ENCODE measurements around the gene MARCHF9. TPM values are rescaled to one million over a fixed set of nuclear protein-coding genes. Genes with fewer than 3 reads are reported as not detected.

The MARCHF9 gene
- 5.8 and 6.6 TPM in 2 replicates for total RNA-seq

GRCh38 chr12:57754411-57755193, at the start of gene MARCHF9:
Gene MARCHF9 (plus strand): TSS chr12:57755103. CDS start chr12:57755529, 426 bp downstream.

GRCh38 chr12:57738661-57739237, 16.2 kb upstream of the MARCHF9 start, which contains the start of gene AGAP2:
Gene AGAP2 (minus strand): TSS chr12:57738742. CDS start chr12:57738246, 496 bp downstream.

GRCh38 chr12:57744777-57745484, 10.0 kb upstream of the MARCHF9 start, which contains the start of gene TSPAN31:
Gene TSPAN31 (plus strand): TSS chr12:57745039. CDS start chr12:57745155, 116 bp downstream.

GRCh38 chr12:57751788-57752667, 2.9 kb upstream of the MARCHF9 start, which contains the start of gene CDK4:
Gene CDK4 (minus strand): TSS chr12:57752310. CDS start chr12:57751717, 593 bp downstream.

GRCh38 chr12:57766464-57767304, 11.8 kb downstream of the MARCHF9 start, which contains the start of gene CYP27B1:
Gene CYP27B1 (minus strand): TSS chr12:57767078. CDS start chr12:57767041, 37 bp downstream.

GRCh38 chr12:57771873-57772428, 17.0 kb downstream of the MARCHF9 start, which contains the start of gene METTL1:
Gene METTL1 (minus strand): TSS chr12:57772105. CDS start chr12:57772083, 22 bp downstream.

GRCh38 chr12:57772429-57773322, 17.8 kb downstream of the MARCHF9 start, which contains the start of gene EEF1AKMT3:
Gene EEF1AKMT3 (plus strand): TSS chr12:57772614. CDS start chr12:57772725, 111 bp downstream.

GRCh38 chr12:57782608-57783465, 27.9 kb downstream of the MARCHF9 start, which contains the start of gene TSFM:
Gene TSFM (plus strand): TSS chr12:57782787. CDS start chr12:57782802, 15 bp downstream.

Other genes starting within 250 kb of the MARCHF9 start
- gene DDIT3, start 234.6 kb upstream of the MARCHF9 start, total RNA-seq = 36.1 and 51.7 TPM in 2 replicates
- gene MBD6, start 232.3 kb upstream of the MARCHF9 start, total RNA-seq = 4.2 and 9.2 TPM in 2 replicates
- 77.5 and 94.4 TPM in 2 replicates for gene DCTN2, start 207.9 kb upstream of the MARCHF9 start, total RNA-seq
- gene KIF5A, start 205.1 kb upstream of the MARCHF9 start, total RNA-seq = 0.06 and 0.26 TPM in 2 replicates
- gene PIP4K2C, start 163.9 kb upstream of the MARCHF9 start, total RNA-seq = 13.5 and 18.1 TPM in 2 replicates
- gene DTX3, start 150.3 kb upstream of the MARCHF9 start, total RNA-seq = 13.2 and 15.7 TPM in 2 replicates
- gene ARHGEF25, start 143.7 kb upstream of the MARCHF9 start, total RNA-seq = 16.8 and 18.8 TPM in 2 replicates
- 1.5 and 2.6 TPM in 2 replicates for gene B4GALNT1, start 121.9 kb upstream of the MARCHF9 start, total RNA-seq
- 220 and 268 TPM in 2 replicates for gene OS9, start 61.0 kb upstream of the MARCHF9 start, total RNA-seq
- 0.13 and 0.19 TPM in 2 replicates for gene AGAP2, start 16.4 kb upstream of the MARCHF9 start, total RNA-seq
- 58.3 and 67.4 TPM in 2 replicates for gene TSPAN31, start 10.1 kb upstream of the MARCHF9 start, total RNA-seq
- gene CDK4, start 2.8 kb upstream of the MARCHF9 start, total RNA-seq = 145 and 155 TPM in 2 replicates
- 0.19 and 0.40 TPM in 2 replicates for gene CYP27B1, start 12.0 kb downstream of the MARCHF9 start, total RNA-seq
- 3.6 and 5.5 TPM in 2 replicates for gene METTL1, start 17.0 kb downstream of the MARCHF9 start, total RNA-seq
- gene EEF1AKMT3, start 17.5 kb downstream of the MARCHF9 start, total RNA-seq = 5.2 and 5.4 TPM in 2 replicates
- 16.6 and 17.2 TPM in 2 replicates for gene TSFM, start 27.7 kb downstream of the MARCHF9 start, total RNA-seq
- 2.4 and 4.6 TPM in 2 replicates for gene AVIL, start 63.6 kb downstream of the MARCHF9 start, total RNA-seq
- 38.3 and 60.7 TPM in 2 replicates for gene CTDSP2, start 91.6 kb downstream of the MARCHF9 start, total RNA-seq
- gene ATP23, start 186.5 kb downstream of the MARCHF9 start, total RNA-seq = 3.0 and 5.2 TPM in 2 replicates